ENCODE results near the gene KCNQ4. TPM values are rescaled to one million over a fixed set of nuclear protein-coding genes. Genes with fewer than 3 reads are reported as not detected.

KCNQ4 gene
- total and polyA plus RNA-seq, 2 of the 8 experiments (the other 6 are each of a cell fraction or from before 2014, with no cell fraction given): 2.2 to 3.9 TPM

DNA sequence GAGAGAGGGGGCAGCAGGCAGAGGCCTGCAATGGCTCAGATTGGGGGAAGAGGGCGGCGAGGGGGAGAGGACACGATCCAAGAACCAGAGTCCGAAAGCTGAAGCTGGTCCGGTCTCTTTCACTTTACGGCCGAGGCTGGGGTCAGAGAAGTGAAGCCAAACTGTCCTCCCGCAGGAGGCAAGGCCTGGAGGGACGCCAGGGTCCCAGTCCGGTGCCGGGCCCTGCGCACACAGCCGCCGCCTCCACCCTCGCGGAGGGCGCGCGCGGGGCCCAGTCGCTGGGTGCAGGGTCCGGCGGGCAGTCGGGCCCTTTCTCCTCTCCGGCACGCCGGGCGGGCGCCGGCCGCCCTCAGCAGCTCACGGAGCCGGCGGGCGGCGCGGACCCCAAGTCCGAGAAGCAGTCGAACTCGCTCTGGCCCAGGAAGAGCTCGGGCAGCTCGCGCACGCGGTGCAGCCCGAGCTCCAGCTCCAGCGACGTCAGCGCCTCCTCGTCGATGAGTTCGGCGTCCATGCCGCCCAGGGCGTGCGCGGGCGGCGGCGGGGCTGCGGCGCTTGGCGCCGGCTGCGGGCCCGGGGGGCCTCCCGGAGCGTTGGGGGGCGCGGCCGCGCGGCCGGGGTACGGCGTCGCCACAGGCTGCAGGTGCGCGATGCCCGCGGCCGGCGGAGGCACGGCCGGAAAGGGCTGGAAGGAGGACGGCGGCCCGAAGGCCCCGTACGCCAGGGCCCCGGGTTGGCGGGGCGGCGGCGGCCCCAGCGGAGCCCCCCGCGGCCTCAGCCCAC is 77.8 kb downstream of the KCNQ4 start (continued):
- TF ChIP-seq SRF (IDR thresholded peaks at IDR 0.05; ENCODE audit: low read depth, low read length): no peak
- no peak for TF ChIP-seq CHD2 (IDR thresholded peaks at IDR 0.05; ENCODE audit: low read length)
- TF ChIP-seq GTF2F1 (IDR thresholded peaks at IDR 0.05; ENCODE audit: borderline replicate concordance, low read depth, low read length): no peak
- TF ChIP-seq POU5F1 (IDR thresholded peaks at IDR 0.05; ENCODE audit: low read depth, low read length): no peak
- no peak for TF ChIP-seq EGR1 (IDR thresholded peaks at IDR 0.05; ENCODE audit: borderline replicate concordance, low read depth, low read length)
- TF ChIP-seq TAF7 (optimal IDR thresholded peaks at IDR 0.05; ENCODE audit: borderline replicate concordance, low read depth, low read length): peak; percentile 23
- no peak for TF ChIP-seq FOSL1 (IDR thresholded peaks at IDR 0.05; ENCODE audit: insufficient read depth, low read depth, low read length)
- no peak for TF ChIP-seq SIRT6 (IDR thresholded peaks at IDR 0.05; ENCODE audit: low read length)
- no peak for TF ChIP-seq ASH2L (IDR thresholded peaks at IDR 0.05; ENCODE audit: low read length)
- no peak for TF ChIP-seq EP300 (IDR thresholded peaks at IDR 0.05; ENCODE audit: borderline replicate concordance in 1 of 2, low read depth in 2 of 2, low read length in 2 of 2)
- TF ChIP-seq YY1 (IDR thresholded peaks at IDR 0.05; ENCODE audit: low read depth, low read length): no peak
- no peak for TF ChIP-seq PHF8 (conservative IDR thresholded peaks at IDR 0.05; ENCODE audit: low read depth, low read length)
- TF ChIP-seq, protein P1, sequence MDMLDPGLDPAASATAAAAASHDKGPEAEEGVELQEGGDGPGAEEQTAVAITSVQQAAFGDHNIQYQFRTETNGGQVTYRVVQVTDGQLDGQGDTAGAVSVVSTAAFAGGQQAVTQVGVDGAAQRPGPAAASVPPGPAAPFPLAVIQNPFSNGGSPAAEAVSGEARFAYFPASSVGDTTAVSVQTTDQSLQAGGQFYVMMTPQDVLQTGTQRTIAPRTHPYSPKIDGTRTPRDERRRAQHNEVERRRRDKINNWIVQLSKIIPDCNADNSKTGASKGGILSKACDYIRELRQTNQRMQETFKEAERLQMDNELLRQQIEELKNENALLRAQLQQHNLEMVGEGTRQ (IDR thresholded peaks at IDR 0.05; ENCODE audit: low read length): no peak
- 0 out of 4 replicates have a peak, but pooled peaks of 1 of the 2 experiments have one; percentile 11 for TF ChIP-seq SIN3A (conservative IDR thresholded peaks at IDR 0.05 in 1 of 2, IDR thresholded peaks at IDR 0.05 in 1 of 2; ENCODE audit: low read depth in 1 of 2, low read length in 2 of 2)
- no peak for TF ChIP-seq SAP30 (IDR thresholded peaks at IDR 0.05; ENCODE audit: insufficient read depth, insufficient replicate concordance, low read length)
- TF ChIP-seq HDAC6 (IDR thresholded peaks at IDR 0.05; ENCODE audit: low read depth, low read length): no peak
- TF ChIP-seq ZNF274 (IDR thresholded peaks at IDR 0.05; ENCODE audit: borderline replicate concordance, extremely low read depth, low read length): no peak
- TF ChIP-seq, protein P2, sequence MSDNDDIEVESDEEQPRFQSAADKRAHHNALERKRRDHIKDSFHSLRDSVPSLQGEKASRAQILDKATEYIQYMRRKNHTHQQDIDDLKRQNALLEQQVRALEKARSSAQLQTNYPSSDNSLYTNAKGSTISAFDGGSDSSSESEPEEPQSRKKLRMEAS (IDR thresholded peaks at IDR 0.05): peak; percentile 85
- peak; percentile 63; the same call in 1 of the 2 replicates for TF ChIP-seq RBBP5 (IDR thresholded peaks at IDR 0.05; ENCODE audit: borderline replicate concordance, low read depth, low read length)
- no peak for TF ChIP-seq SP1 (IDR thresholded peaks at IDR 0.05; ENCODE audit: low read depth, low read length)
- TF ChIP-seq KDM5A (IDR thresholded peaks at IDR 0.05; ENCODE audit: low read length): no peak
- TF ChIP-seq MAFK (IDR thresholded peaks at IDR 0.05; ENCODE audit: low read depth, low read length): no peak
- no peak for TF ChIP-seq CTBP2 (IDR thresholded peaks at IDR 0.05; ENCODE audit: borderline replicate concordance, insufficient read depth, insufficient read length, low read length)
